ENCODE results near the gene PDCD1.

The PDCD1 gene

DNA sequence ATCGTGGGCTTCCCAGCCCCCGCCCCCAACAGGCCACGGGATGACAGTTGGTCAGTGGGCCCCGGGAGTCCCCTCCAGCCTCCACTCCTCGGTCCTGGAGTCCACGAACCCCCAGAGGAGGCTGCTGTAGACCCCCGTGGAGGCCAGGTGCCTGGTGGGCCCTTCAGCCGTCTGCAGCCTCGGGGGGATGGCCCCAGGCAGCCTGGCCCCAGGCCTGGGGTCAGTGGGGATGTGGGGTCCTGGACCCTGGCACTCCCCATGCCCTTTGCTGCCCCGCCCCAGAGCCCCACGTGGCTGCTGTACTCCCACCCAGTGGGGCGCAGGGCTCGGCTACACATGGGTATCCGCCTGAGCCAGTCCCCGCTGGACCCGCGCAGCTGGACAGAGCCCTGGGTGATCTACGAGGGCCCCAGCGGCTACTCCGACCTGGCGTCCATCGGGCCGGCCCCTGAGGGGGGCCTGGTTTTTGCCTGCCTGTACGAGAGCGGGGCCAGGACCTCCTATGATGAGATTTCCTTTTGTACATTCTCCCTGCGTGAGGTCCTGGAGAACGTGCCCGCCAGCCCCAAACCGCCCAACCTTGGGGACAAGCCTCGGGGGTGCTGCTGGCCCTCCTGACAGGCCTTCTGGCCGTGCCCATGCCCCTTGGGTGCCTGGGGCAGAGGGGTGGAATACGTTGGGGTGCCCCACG, 42.1 kb downstream of the PDCD1 start:
- TF ChIP-seq, protein P1, sequence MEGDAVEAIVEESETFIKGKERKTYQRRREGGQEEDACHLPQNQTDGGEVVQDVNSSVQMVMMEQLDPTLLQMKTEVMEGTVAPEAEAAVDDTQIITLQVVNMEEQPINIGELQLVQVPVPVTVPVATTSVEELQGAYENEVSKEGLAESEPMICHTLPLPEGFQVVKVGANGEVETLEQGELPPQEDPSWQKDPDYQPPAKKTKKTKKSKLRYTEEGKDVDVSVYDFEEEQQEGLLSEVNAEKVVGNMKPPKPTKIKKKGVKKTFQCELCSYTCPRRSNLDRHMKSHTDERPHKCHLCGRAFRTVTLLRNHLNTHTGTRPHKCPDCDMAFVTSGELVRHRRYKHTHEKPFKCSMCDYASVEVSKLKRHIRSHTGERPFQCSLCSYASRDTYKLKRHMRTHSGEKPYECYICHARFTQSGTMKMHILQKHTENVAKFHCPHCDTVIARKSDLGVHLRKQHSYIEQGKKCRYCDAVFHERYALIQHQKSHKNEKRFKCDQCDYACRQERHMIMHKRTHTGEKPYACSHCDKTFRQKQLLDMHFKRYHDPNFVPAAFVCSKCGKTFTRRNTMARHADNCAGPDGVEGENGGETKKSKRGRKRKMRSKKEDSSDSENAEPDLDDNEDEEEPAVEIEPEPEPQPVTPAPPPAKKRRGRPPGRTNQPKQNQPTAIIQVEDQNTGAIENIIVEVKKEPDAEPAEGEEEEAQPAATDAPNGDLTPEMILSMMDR (conservative IDR thresholded peaks at IDR 0.05) = no peak
- no peak overlapping the region for H3K27ac ChIP-seq

DNA sequence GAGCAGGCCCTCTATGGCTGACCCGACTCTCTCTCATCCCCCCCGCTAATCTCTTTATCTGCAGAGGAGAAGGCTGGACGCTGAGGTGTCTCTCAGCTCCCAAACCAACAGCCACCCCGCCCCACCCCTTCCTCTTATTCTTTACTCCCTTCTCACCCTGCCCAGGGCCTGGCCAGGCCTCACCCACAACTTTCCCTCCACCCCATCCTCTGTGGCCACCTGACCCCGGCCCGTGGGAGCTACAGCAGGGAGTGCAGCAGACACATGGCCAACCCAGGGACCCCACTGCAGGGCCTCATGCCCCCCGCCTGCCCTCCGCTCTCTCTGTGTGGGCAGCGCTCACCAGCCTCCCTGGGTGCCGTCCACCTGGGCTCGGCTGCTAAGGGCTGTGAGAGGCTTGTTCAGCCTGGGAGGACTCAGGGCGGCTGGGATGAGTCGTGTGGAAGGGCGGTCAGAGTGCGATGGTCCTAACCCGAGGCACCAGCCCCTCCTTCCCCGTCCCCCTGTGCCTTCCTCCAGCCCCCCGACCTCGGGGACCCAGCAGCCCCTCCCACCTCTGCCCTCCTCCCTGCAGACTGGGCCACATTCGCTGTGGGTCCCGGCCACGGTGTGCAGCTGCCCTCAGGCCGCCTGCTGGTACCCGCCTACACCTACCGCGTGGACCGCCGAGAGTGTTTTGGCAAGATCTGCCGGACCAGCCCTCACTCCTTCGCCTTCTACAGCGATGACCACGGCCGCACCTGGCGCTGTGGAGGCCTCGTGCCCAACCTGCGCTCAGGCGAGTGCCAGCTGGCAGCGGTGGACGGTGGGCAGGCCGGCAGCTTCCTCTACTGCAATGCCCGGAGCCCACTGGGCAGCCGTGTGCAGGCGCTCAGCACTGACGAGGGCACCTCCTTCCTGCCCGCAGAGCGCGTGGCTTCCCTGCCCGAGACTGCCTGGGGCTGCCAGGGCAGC, 42.9 kb downstream of the PDCD1 start:
- TF ChIP-seq, protein P1 (conservative IDR thresholded peaks at IDR 0.05) = no peak
- H3K27ac ChIP-seq = no peak overlapping the region

DNA sequence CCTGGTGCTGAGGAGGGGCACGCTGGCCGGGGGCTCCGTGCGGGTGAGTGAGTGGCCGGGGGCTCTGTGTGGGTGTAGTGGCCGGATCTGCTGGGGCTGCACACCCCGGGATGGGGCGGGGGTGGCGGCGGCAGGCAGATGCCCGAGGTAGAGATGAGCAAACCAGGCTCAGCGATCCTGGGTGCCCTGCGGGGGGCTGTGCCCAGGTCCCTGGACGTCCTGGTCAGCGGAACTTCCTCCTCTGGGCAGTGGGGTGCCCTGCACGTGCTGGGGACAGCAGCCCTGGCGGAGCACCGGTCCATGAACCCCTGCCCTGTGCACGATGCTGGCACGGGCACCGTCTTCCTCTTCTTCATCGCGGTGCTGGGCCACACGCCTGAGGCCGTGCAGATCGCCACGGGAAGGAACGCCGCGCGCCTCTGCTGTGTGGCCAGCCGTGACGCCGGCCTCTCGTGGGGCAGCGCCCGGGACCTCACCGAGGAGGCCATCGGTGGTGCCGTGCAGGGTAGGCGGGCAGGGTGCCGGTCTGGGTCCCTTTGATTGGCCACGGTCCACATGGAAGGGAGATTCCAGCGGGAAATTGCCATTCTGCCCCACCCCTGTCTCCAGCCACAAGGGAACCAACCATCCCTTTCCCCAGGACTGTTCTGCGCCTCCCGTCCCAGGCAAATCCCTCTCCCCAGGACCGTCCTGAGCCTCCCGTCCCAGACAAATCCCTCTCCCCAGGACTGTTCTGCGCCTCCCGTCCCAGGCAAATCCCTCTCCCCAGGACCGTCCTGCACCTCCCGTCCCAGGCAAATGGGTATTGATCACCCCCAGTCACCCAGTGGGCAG, 43.8 kb downstream of the PDCD1 start:
- TF ChIP-seq, protein P1 (conservative IDR thresholded peaks at IDR 0.05) = no peak
- H3K27ac ChIP-seq = no peak overlapping the region

DNA sequence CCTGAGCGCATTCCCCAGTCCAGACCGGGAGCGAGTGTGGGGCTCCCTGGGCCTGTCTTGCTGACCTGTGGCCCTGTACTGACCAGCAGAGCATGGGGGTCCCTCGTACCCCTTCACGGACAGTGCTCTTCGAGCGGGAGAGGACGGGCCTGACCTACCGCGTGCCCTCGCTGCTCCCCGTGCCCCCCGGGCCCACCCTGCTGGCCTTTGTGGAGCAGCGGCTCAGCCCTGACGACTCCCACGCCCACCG, 44.4 kb downstream of the PDCD1 start:
- no peak overlapping the region for H3K27ac ChIP-seq

DNA sequence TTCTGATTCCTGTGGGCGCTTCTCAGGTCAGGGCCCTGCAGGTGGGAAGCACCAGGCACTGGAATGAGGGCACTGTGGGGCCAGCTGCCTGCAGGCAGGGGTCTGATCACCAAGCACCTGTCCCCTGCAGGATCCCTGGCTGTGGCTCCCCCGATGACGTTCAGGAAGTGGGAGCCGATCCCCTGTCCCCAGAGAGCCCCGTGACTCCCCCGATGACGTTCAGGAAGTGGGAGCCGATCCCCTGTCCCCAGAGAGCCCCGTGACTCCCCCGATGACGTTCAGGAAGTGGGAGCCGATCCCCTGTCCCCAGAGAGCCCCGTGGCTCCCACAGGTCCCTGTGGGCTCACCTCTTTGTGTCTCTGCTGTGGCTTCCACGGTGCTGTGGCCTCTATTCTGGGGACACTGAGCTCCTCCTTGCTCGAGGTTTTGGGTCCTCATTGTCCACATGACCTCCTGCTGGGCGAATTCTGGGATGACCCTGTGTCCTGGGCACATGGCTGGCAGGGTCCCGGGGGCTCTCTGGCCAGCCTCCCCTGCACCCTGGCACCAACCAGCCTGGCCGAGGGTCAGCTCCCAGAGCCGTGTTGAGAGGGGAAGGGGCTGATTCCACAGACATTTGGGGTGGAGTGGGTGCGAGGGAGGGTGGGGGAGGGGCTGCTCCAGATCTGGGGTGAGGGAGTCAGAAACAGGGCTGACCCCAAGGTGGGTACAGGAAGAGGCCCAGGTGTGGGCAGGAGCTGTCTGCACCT, 44.9 kb downstream of the PDCD1 start:
- H3K27ac ChIP-seq = no peak overlapping the region

More for the DNA sequence above, 44.4 kb downstream of the PDCD1 start:
- TF ChIP-seq, protein P1 (conservative IDR thresholded peaks at IDR 0.05) = no peak

DNA sequence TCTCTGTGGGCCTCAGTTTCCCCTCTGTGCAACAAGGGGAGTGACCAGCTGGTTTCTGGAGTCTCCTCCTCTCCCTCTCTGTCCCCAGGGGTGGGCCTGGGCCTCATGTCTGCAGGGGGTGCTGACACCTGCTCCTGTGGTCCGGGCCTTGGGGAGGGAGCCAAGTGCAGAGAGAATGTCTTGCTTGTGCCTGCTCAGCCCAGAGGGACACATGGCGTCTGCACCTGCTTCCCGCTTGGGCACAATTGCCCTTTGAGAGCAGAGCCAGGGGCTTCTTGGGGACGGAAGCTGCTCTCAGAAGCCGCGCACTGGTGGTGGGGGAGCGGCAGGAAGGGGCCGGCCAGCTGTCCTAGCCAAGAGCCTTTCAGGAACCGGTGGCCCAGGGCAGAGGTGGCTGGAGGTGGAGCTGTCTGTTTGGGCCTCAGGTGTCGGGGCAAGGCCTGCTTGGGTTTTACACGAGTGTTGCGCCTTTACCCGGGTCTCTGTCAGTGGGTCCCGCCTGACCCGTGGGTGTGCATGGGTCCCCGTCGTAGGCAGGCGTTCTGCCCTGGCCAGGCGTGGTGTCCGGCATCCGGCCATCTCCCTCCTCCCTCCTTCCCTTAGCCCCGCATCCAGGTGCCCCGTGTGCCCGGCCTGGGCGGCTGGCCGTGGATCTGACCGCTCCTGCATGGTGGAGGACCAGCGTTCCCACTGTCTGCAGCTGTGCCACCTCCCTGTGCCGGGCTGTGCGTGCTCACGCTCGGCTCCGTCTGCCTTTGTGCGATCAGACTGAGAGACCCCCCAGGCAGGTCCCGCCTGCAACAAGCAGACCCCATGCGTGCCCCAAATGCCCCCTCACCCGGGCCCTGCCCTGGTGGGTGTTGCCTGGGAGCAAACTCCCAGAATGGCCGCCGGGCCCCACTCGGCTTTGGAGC, 45.7 kb downstream of the PDCD1 start:
- TF ChIP-seq, protein P1 (conservative IDR thresholded peaks at IDR 0.05) = no peak
- no peak overlapping the region for H3K27ac ChIP-seq

More for the DNA sequence above, 44.9 kb downstream of the PDCD1 start:
- TF ChIP-seq, protein P1 (conservative IDR thresholded peaks at IDR 0.05) = no peak

Data from VCaP (cell line).